ENCODE results near the gene SUPT3H.

The SUPT3H gene

DNA sequence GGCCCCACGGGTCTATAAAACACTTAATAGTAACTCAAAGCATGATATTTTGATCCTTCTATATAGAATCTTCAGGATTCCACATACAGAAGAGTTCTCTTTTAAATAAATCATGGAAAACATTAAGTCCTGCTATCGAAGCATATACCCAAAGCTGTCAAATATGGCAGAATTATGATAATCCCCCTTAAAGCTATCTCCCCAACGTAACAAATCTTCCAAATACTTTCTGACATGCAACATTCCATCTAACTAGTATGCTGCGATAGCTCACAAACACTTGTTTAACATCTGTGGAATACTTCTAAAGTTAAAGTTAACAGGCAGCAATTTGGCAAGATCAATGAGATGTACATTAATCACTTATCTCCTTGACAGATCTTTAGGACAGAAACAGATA, 420.6 kb downstream of the SUPT3H start:
- TF ChIP-seq NFIC (IDR thresholded peaks at IDR 0.05) (no peak), YY1 (IDR thresholded peaks at IDR 0.05; ENCODE audit: low read depth) (no peak), CREB1 (IDR thresholded peaks at IDR 0.05; ENCODE audit: low read depth) (no peak), CEBPB (IDR thresholded peaks at IDR 0.05) (no peak), EGR1 (IDR thresholded peaks at IDR 0.05) (no peak)
- TF ChIP-seq, protein P1, sequence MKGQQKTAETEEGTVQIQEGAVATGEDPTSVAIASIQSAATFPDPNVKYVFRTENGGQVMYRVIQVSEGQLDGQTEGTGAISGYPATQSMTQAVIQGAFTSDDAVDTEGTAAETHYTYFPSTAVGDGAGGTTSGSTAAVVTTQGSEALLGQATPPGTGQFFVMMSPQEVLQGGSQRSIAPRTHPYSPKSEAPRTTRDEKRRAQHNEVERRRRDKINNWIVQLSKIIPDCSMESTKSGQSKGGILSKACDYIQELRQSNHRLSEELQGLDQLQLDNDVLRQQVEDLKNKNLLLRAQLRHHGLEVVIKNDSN (IDR thresholded peaks at IDR 0.05): no peak
- TF ChIP-seq, protein P2, sequence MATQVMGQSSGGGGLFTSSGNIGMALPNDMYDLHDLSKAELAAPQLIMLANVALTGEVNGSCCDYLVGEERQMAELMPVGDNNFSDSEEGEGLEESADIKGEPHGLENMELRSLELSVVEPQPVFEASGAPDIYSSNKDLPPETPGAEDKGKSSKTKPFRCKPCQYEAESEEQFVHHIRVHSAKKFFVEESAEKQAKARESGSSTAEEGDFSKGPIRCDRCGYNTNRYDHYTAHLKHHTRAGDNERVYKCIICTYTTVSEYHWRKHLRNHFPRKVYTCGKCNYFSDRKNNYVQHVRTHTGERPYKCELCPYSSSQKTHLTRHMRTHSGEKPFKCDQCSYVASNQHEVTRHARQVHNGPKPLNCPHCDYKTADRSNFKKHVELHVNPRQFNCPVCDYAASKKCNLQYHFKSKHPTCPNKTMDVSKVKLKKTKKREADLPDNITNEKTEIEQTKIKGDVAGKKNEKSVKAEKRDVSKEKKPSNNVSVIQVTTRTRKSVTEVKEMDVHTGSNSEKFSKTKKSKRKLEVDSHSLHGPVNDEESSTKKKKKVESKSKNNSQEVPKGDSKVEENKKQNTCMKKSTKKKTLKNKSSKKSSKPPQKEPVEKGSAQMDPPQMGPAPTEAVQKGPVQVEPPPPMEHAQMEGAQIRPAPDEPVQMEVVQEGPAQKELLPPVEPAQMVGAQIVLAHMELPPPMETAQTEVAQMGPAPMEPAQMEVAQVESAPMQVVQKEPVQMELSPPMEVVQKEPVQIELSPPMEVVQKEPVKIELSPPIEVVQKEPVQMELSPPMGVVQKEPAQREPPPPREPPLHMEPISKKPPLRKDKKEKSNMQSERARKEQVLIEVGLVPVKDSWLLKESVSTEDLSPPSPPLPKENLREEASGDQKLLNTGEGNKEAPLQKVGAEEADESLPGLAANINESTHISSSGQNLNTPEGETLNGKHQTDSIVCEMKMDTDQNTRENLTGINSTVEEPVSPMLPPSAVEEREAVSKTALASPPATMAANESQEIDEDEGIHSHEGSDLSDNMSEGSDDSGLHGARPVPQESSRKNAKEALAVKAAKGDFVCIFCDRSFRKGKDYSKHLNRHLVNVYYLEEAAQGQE (IDR thresholded peaks at IDR 0.05; ENCODE audit: low read depth): no peak

DNA sequence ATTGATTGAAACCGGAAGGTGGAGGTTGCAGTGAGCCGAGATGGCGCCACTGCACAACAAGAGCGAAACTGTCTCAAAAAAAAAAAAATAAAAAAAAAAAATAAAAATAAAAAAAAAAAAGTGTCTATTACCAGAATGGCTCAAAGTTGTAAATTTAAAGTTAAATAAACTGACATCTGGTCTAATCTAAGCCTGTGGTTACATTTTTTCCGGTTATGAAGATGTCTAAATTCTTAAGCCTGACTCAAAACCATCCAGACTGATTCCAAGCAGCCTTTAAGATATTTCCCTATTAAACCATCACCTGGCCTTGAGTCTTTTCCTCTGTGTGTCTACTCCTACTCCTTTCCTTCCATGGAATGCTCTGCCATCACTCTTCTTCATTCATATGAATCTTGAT, 421.3 kb downstream of the SUPT3H start:
- TF ChIP-seq YY1 (IDR thresholded peaks at IDR 0.05; ENCODE audit: low read depth) (no peak), FOXM1 (IDR thresholded peaks at IDR 0.05; ENCODE audit: borderline replicate concordance, low read depth) (no peak), RAD21 (IDR thresholded peaks at IDR 0.05; ENCODE audit: low read depth) (no peak)
- TF ChIP-seq, protein P1 (IDR thresholded peaks at IDR 0.05): no peak

DNA sequence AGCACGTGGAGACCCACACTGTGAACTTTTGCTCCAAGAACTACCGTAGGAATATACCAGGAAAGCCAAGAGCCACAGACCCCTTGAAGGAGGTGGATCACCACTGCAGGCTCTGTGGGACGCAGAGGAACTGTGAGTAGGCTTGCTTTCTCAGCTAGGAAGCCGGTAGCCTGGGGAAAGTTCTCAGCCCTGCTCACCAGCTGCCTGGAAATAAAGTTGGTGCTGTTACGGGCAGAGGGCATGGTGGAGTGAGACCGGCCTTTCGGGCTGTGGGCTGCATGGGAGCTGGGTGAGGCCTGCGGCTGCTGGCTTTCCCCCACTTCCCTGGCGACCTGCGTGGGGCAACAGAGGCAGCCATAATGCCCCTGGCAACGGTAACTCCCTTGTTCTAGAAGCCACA, 422.6 kb downstream of the SUPT3H start:
- no peak for TF ChIP-seq FOXM1 (IDR thresholded peaks at IDR 0.05; ENCODE audit: borderline replicate concordance, low read depth)
- no peak for TF ChIP-seq EGR1 (IDR thresholded peaks at IDR 0.05)
- TF ChIP-seq NFIC (IDR thresholded peaks at IDR 0.05): no peak
- TF ChIP-seq TCF12 (IDR thresholded peaks at IDR 0.05; ENCODE audit: low read depth): no peak
- TF ChIP-seq CREB1 (IDR thresholded peaks at IDR 0.05; ENCODE audit: low read depth): no peak
- TF ChIP-seq ZBTB7A (IDR thresholded peaks at IDR 0.05; ENCODE audit: low read depth): no peak
- TF ChIP-seq, protein P3, sequence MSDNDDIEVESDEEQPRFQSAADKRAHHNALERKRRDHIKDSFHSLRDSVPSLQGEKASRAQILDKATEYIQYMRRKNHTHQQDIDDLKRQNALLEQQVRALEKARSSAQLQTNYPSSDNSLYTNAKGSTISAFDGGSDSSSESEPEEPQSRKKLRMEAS (IDR thresholded peaks at IDR 0.05): no peak
- TF ChIP-seq, protein P2 (IDR thresholded peaks at IDR 0.05; ENCODE audit: low read depth): no peak
- no peak for TF ChIP-seq TAF1 (IDR thresholded peaks at IDR 0.05; ENCODE audit: low read depth)
- TF ChIP-seq, protein P1 (IDR thresholded peaks at IDR 0.05): no peak
- TF ChIP-seq YY1 (IDR thresholded peaks at IDR 0.05; ENCODE audit: low read depth): no peak
- TF ChIP-seq RAD21 (IDR thresholded peaks at IDR 0.05; ENCODE audit: low read depth): no peak
- no peak for TF ChIP-seq TEAD4 (IDR thresholded peaks at IDR 0.05)
- TF ChIP-seq EP300 (IDR thresholded peaks at IDR 0.05; ENCODE audit: borderline replicate concordance): no peak
- no peak for TF ChIP-seq CEBPB (IDR thresholded peaks at IDR 0.05)

DNA sequence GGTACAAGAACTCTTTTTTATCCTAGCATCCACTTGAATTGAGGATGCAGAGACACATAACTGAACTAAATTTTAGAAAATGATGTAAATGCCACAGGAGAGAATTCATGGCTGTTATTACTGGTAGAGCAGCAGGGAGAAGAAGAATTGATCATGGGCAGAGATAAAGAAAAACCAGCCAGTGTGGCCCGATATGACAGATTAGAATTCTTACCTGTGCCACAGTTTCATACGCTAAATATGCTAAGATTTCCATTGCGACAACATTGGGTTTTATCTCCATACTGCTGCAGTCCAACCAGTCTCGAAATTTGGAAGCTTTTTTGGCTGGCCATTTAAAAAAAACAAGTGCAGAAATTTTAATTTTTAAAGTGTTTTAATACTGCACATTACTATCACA, 423.5 kb downstream of the SUPT3H start:
- TF ChIP-seq, protein P2 (IDR thresholded peaks at IDR 0.05; ENCODE audit: low read depth): no peak
- TF ChIP-seq TEAD4 (IDR thresholded peaks at IDR 0.05): no peak
- no peak for TF ChIP-seq EP300 (IDR thresholded peaks at IDR 0.05; ENCODE audit: borderline replicate concordance)
- no peak for TF ChIP-seq CEBPB (IDR thresholded peaks at IDR 0.05)
- TF ChIP-seq TCF12 (IDR thresholded peaks at IDR 0.05; ENCODE audit: low read depth): no peak
- TF ChIP-seq, protein P3 (IDR thresholded peaks at IDR 0.05): no peak
- no peak for TF ChIP-seq NFIC (IDR thresholded peaks at IDR 0.05)

DNA sequence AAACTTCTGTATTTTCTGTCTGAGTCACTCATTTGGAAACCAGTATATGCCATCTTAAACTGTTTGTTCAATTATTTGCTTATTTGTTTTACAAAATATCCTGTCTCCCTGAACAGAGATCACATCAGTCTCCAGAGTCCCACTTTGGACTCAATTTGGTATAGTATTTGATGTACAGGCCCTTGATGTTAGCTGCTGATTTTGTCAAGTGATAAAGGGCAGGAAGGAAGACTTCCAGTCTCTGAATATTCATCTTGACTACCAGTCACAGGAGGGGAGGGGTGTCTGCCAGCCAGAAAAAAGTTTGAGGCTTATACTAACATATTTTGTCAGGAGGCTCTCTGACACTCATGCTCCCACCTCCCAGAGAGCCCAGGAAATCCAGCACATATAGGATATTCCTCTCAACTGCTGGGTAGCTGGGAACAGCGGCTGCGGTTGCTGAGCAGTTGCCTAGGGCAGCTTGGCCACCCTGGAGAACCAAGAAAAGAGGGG, 426.4 kb downstream of the SUPT3H start:
- TF ChIP-seq, protein P2 (IDR thresholded peaks at IDR 0.05; ENCODE audit: low read depth): no peak
- TF ChIP-seq FOXM1 (IDR thresholded peaks at IDR 0.05; ENCODE audit: borderline replicate concordance, low read depth) (no peak), TCF12 (IDR thresholded peaks at IDR 0.05; ENCODE audit: low read depth) (no peak), CREB1 (IDR thresholded peaks at IDR 0.05; ENCODE audit: low read depth) (no peak), EGR1 (IDR thresholded peaks at IDR 0.05) (no peak), YY1 (IDR thresholded peaks at IDR 0.05; ENCODE audit: low read depth) (no peak), EP300 (IDR thresholded peaks at IDR 0.05; ENCODE audit: borderline replicate concordance) (no peak), NFIC (IDR thresholded peaks at IDR 0.05) (no peak), TEAD4 (IDR thresholded peaks at IDR 0.05) (no peak), CEBPB (IDR thresholded peaks at IDR 0.05) (no peak), RAD21 (IDR thresholded peaks at IDR 0.05; ENCODE audit: low read depth) (no peak), TAF1 (IDR thresholded peaks at IDR 0.05; ENCODE audit: low read depth) (no peak), ZBTB7A (IDR thresholded peaks at IDR 0.05; ENCODE audit: low read depth) (no peak)
- TF ChIP-seq, protein P3 (IDR thresholded peaks at IDR 0.05): no peak
- TF ChIP-seq, protein P1 (IDR thresholded peaks at IDR 0.05): no peak
